Common myeloid progenitor, CD34-positive (primary cell): ENCODE measurements around the gene KRTDAP.

Source experiments
- CTCF ChIA-PET: fragments of 350-600 bp; sonication (Branson Sonifier 250); formaldehyde crosslinking; loops from one replicate; lab custom pipeline; 2021; ENCODE audit warnings: antibody characterized with exemption; lab: Charles Lee
- POLR2A ChIA-PET: fragments of 350-600 bp; sonication (Branson Sonifier 250); formaldehyde crosslinking; loops from one replicate; lab custom pipeline; 2021; ENCODE audit warnings: antibody characterized with exemption; lab: Charles Lee
- DNase-seq, 3 donors: peaks; one replicate each; pipeline versions ENCODE4 v3.0.0 to v3.0.0-alpha.2; 2013
- H3K27ac ChIP-seq, 2 experiments: 1 replicate in 1 of 2; 2 replicates in 1 of 2; pipeline ENCODE4 v1.7.0; 2013; ENCODE audit warnings: inconsistent platforms in 2 of 2, low read length in 2 of 2, mild to moderate bottlenecking in 2 of 2, low read depth in 1 of 2, moderate library complexity in 1 of 2; ENCODE audit not compliant: severe bottlenecking in 2 of 2, insufficient read depth in 1 of 2, poor library complexity in 1 of 2
- H3K27me3 ChIP-seq, 5 experiments: replicated peaks in 2 of 5; 1 replicate in 3 of 5; 2 replicates in 2 of 5; pipeline versions ENCODE4 v1.6.1 to v1.7.0; 2013; ENCODE audit warnings: low read length in 4 of 5, mild to moderate bottlenecking in 2 of 5, moderate library complexity in 2 of 5, inconsistent platforms in 1 of 5; ENCODE audit not compliant: insufficient read depth in 5 of 5, control insufficient read depth in 4 of 5
- H3K36me3 ChIP-seq, 4 experiments: 1 replicate in 2 of 4; 2 replicates in 2 of 4; pipeline versions ENCODE4 v1.6.1 to v1.7.0; 2013; ENCODE audit warnings: low read length in 3 of 4, control low read depth in 1 of 4, mild to moderate bottlenecking in 1 of 4; ENCODE audit not compliant: control insufficient read depth in 4 of 4, insufficient read depth in 4 of 4
- H3K4me1 ChIP-seq, 4 experiments: 1 replicate in 3 of 4; 2 replicates in 1 of 4; pipeline versions ENCODE4 v1.6.1 to v1.7.1; 2013; ENCODE audit warnings: low read length in 3 of 4, mild to moderate bottlenecking in 3 of 4, control low read depth in 1 of 4, inconsistent platforms in 1 of 4, moderate library complexity in 1 of 4; ENCODE audit not compliant: control insufficient read depth in 4 of 4, insufficient read depth in 4 of 4; ENCODE audit errors: control extremely low read depth in 1 of 4
- H3K4me3 ChIP-seq, 7 experiments: 1 replicate in 4 of 7; 2 replicates in 3 of 7; pipeline versions ENCODE4 v1.5.1 to v1.7.0; 2013; ENCODE audit warnings: mild to moderate bottlenecking in 7 of 7, low read length in 6 of 7, moderate library complexity in 6 of 7, inconsistent platforms in 2 of 7, low read depth in 2 of 7, control low read depth in 1 of 7; ENCODE audit not compliant: insufficient read depth in 4 of 7, control insufficient read depth in 1 of 7; ENCODE audit errors: extremely low read depth in 1 of 7
- H3K9me3 ChIP-seq, 5 experiments: 1 replicate in 4 of 5; 2 replicates in 1 of 5; pipeline versions ENCODE4 v1.6.1 to v1.7.1; 2013; ENCODE audit warnings: low read length in 4 of 5, mild to moderate bottlenecking in 2 of 5, inconsistent platforms in 1 of 5, low read depth in 1 of 5, moderate library complexity in 1 of 5; ENCODE audit not compliant: control insufficient read depth in 4 of 5, insufficient read depth in 2 of 5; ENCODE audit errors: control extremely low read depth in 1 of 5
- WGBS: methylation state at CpG from one replicate; pipeline ENCODE4 v1.1.5; 2013; ENCODE audit not compliant: insufficient coverage; 5-methylcytosine and 5-hydroxymethylcytosine counted together

The KRTDAP gene

DNA sequence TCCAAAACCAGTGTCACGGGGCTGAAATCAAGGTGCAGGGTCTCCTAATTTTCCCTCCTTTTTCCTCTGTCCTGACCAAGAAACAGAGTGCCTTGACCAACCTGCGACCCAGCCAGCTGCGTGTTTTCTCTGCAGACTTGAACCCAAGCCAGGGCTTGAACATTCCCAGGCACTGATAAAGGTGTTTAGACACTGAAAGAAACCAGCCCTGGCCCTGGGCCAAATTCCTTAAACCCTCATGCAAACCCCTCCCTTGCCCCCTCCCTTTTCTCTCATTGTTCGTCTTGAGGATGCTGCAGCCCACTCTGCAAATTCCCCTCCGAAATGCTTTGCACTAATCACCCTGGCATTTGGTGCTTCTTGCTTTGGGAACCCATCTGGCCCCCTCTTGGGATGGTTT lies 51.7 kb downstream of the KRTDAP start:
- no peak overlapping the region for H3K4me3 ChIP-seq
- H3K36me3 ChIP-seq = no peaks in the 10 kb centered on the region
- H3K27me3 ChIP-seq = peaks cover 0 to 2% (median 0%) of the 10 kb centered on the region in 5 experiments
- POLR2A ChIA-PET = interaction anchor here (1.5 kb wide), 1 partner anchor 24 kb away, joined by 4 read pairs; no protein-coding TSS in a partner anchor
- no peak for DNase-seq
- H3K27ac ChIP-seq = no peak overlapping the region
- 93% methylated on average over 5 of the region's 5 CpGs for WGBS
- H3K4me1 ChIP-seq = peaks cover 18 to 38% (median 33%) of the 10 kb centered on the region in 4 experiments
- CTCF ChIA-PET = interaction anchor here (1.0 to 1.3 kb wide), 2 partner anchors 17 to 57 kb away, joined by 3 read pairs; no protein-coding TSS in a partner anchor
- no peaks in the 10 kb centered on the region for H3K9me3 ChIP-seq

DNA sequence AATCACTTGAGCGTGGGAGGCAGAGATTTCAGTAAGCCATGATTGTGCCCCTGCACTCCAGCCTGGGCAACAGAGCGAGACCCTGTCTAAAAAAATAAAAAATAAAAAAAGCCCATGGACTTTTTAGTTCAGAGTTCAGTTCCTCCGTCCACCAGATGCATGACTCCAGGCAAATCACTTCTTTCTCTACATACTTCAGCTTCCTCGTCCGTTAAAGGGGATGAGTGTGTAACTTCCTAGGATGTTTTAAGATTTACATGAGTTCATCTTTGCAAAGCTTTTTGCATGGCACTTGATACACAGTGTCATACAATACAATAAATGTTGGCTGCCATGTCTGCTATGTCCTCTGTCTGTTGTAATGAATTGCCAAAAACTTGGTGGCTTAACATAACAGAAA lies 52.2 kb downstream of the KRTDAP start:
- DNase-seq = no peak
- H3K27me3 ChIP-seq = peaks cover 0 to 2% (median 0%) of the 10 kb centered on the region in 5 experiments
- H3K27ac ChIP-seq = no peak overlapping the region
- no peaks in the 10 kb centered on the region for H3K9me3 ChIP-seq
- no peak overlapping the region for H3K4me3 ChIP-seq
- POLR2A ChIA-PET = interaction anchor here (1.5 kb wide), 1 partner anchor 24 kb away, joined by 4 read pairs; no protein-coding TSS in a partner anchor
- CTCF ChIA-PET = interaction anchor here (1.3 kb wide), 1 partner anchor 57 kb away, joined by 3 read pairs; no protein-coding TSS in a partner anchor
- WGBS = 93% methylated on average over 2 of the region's 5 CpGs
- H3K36me3 ChIP-seq = no peaks in the 10 kb centered on the region
- H3K4me1 ChIP-seq = peaks cover 18 to 38% (median 33%) of the 10 kb centered on the region in 4 experiments

DNA sequence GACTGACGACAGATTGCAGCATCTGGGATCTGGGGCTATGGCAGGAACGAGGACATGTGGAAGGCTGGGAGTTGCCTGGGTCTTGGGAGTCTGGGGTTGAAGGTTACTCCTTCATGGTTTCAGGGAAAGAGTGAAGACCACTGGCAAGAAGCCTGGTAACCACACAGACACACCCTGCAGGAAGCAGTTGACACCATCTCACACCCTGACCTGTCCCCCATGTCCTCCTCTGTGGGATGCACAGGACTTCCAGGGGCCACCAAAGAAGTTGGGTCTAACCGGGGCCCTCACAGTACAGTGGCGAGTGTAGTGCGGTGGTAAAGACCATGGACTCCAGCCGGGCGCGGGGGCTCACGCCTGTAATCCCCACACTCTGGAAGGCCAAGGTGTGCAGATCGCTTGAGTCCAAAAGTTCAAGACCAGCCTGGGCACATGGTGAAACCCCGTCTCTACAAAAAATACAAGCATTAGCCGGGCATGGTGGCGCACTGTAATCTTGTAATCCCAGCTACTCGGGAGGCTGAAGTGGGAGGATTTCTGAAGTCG lies 52.8 kb downstream of the KRTDAP start:
- no peak overlapping the region for H3K4me3 ChIP-seq
- H3K9me3 ChIP-seq = no peaks in the 10 kb centered on the region
- no peak for DNase-seq
- H3K27ac ChIP-seq = no peak overlapping the region
- ChIA-PET POLR2A (interaction anchor here (1.5 kb wide), 1 partner anchor 25 kb away, joined by 4 read pairs; no protein-coding TSS in a partner anchor), CTCF (interaction anchor here (1.3 kb wide), 1 partner anchor 58 kb away, joined by 3 read pairs; no protein-coding TSS in a partner anchor)
- WGBS = 98% methylated on average over 11 of the region's 15 CpGs
- peaks cover 0 to 2% (median 0%) of the 10 kb centered on the region in 5 experiments for H3K27me3 ChIP-seq
- peaks cover 18 to 36% (median 31%) of the 10 kb centered on the region in 4 experiments for H3K4me1 ChIP-seq
- H3K36me3 ChIP-seq = no peaks in the 10 kb centered on the region
